HG03558 (cell line): ENCODE measurements around the gene MARK1.
A peak's percentile ranks its signal among the peaks of the same experiment; 100 is the strongest.

ENCODE experiments used
- ATAC-seq: cut with Tn5 transposase; IDR thresholded peaks from one replicate; pipeline ENCODE4 v1.9.1; 2021; ENCODE audit warnings: moderate number of reproducible peaks; ENCODE audit not compliant: unreplicated experiment; ENCODE audit errors: extremely low read depth

MARK1 gene

DNA sequence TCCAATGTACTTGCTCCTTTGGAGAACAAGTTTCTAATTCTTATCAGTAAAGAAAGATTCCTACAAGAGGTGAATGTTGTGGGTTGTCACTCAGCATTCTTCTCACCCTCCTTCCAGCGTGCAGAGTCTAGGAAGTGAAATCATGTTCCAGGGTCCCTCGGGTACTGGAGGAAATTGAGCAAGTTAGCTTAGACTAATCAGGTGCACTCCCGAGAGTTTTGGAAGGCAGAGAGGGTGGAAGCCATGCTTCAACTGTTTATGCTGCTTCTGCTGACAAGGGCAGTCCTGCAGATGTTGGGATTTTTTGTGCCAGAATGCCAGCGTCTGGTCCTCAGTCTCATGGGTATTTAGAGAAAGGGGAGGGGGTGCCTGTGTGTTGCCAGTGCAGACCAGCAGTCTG lies 157.0 kb downstream of the MARK1 start:
- ATAC-seq = no peak

DNA sequence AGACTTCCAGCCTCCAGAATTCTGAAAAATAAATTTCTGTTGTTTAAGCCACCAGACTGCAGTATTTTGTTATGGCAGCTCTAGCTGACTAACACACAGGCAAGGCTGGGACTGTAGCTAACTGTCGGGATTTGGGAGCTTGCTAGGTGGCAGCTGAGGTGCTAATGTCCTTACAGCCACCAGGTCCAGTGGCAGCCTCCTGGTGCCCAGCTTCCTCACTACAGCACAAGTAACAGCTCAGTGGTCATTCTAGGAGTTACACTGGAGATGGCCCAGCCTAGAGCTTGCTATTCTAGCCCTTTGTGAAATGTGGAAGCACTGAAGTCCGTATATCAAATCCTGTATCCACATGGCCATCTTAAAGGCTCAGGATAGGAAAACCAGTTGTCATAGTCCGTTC lies 157.9 kb downstream of the MARK1 start:
- ATAC-seq = no peak

DNA sequence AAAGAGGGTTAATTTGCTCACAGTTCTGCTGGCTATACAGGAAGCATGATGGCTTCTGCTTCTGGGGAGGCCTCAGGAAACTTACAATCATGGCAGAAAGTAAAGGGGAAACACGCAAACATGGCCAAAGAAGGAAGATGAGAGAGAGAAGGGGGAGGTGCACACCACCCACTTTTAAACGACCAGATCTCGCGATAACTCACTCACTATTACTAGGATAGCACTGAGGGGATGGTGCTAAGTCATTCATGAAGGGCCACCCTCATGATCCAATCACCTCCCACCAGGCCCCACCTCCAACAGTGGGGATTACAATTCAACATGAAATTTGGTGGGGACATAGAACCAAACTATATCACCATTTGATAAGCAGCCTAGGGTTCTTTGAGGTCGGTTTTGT lies 159.9 kb downstream of the MARK1 start:
- no peak for ATAC-seq

- no peak for ATAC-seq
Observed at GRCh38 chr1:220689666-220690065, 161.7 kb downstream of the MARK1 start.

DNA sequence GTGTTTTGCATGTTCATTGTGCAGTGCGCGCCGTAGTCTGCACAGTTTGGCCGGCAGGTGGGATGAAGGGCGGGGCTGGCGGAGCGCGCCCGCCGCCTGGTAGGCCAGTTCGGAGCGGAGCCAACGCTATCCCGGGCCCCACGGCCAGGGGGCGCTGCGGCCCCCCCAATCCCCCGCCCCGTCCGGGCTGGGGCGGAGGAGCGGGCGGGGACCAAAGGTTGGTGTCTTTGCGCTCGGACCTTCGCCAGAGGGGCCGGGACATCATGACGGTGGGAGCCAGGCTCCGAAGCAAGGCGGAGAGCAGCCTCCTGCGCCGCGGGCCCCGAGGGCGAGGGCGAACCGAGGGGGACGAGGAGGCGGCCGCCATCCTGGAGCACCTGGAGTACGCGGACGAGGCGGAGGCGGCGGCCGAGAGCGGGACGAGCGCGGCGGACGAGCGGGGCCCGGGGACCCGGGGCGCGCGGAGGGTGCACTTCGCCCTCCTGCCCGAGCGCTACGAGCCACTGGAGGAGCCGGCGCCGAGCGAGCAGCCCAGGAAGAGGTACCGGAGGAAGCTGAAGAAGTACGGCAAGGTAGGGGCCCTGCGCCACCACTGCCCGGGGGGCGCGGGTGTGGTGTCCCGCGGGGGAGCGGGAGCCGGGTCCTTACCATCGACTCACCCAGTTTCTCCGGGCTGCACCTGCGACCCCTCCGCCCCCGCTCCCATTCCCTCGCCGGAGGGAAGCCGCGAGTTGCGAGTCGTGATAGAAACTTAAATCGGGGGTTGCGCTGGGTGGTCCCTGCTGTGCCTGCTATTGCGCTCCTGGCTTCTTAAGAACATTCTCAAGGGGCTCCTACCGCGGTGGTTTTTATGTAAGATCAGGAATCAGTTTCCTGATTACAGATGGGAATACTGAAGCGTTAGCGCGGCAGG lies 162.5 kb downstream of the MARK1 start, which contains the start of gene C1orf115:
TSS of gene C1orf115 (plus strand) at position 224 of the 913 bp plus-strand sequence. CDS start at position 264, 40 bp downstream.
- ATAC-seq = peak; percentile 88

GRCh38 chr1:220691053-220691684 lies 163.2 kb downstream of the MARK1 start:
- no peak for ATAC-seq

DNA sequence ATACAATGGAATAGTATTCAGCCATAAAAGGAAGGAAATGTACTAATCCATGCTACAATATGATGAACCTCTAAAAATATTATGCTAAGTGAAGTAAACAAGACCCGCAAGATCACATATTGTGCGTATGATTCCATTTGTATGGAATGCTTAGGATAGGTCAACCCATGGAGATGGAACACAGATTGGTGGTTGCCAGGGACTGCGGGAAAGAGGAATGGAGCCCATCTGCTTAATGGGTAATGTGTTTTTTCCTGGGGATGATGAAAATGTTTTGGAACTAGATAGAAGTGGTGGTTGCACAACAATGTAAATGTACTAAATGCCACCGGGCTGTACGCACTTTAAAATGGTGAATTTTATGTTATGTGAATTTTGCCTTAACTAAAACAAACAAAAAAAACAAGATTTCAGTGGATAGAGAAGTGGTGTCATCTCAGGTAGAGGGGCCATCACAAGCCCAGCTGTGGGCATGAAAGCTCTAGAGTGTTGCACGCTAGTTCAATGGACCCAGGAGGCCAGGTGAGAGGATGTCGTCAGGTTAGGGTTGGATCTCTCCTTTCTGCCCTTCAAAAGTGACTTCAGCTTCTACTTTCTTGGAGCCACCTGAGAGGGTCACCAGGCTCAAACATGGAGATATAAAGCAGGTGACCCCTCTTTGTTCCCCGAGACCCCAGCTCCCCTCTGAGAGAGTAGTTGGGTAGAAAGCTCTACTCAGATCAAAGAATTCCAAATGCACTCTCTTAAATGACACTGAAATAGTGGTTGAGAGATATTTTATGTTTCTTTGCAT lies 164.7 kb downstream of the MARK1 start:
- ATAC-seq = no peak

GRCh38 chr1:220694866-220695382 lies 167.0 kb downstream of the MARK1 start:
- ATAC-seq = no peak

GRCh38 chr1:220695426-220695825 lies 167.5 kb downstream of the MARK1 start:
- ATAC-seq = no peak

DNA sequence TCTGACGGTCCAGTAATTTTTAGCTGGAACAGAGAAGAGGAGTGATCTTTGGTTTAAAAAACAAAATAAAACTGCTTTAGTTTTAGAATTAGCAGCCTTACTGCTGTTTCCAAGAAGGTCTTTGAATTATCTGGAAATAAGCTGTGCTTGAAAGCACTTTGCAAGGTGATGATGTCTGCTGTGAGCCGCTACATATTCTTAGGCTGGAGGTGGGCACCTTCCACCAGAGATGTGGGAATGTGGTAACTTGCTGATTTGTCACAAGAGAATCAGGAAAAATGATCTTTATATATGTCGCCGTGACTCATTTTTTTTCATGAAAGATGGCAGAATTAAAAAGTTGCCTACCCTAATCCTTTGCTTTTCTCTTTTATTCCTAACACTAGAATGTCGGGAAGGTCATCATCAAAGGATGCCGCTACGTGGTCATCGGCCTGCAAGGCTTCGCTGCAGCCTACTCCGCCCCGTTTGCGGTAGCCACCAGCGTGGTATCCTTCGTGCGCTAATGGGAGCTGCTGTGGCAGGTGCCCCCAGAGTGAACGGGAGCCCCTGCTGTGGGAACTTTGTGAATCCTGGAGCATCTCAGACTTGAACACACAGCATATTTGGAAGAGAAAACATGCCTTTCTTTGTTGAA lies 168.4 kb downstream of the MARK1 start:
- ATAC-seq = no peak

DNA sequence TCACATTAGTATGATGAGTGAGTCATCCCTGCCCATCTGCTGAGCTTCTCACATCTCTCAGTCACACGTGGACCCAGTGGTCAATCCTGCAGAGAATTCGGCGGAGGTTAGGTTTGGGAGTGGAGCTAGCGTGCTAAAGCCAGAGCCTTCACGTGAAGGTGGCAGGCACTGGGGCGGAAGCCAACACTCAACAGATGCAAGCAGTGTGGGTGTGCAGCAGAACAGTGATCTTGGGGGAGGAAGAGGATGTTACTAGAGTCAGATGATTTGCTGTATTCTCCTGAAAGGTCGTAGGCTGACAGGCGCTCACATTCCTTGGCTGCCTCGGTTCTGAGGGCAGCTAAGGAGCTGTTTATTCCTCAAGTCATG lies 168.9 kb downstream of the MARK1 start:
- ATAC-seq = no peak

- ATAC-seq = no peak
Observed at GRCh38 chr1:220697326-220697725, 169.4 kb downstream of the MARK1 start.

GRCh38 chr1:220698607-220699016 lies 170.7 kb downstream of the MARK1 start:
- ATAC-seq = no peak

DNA sequence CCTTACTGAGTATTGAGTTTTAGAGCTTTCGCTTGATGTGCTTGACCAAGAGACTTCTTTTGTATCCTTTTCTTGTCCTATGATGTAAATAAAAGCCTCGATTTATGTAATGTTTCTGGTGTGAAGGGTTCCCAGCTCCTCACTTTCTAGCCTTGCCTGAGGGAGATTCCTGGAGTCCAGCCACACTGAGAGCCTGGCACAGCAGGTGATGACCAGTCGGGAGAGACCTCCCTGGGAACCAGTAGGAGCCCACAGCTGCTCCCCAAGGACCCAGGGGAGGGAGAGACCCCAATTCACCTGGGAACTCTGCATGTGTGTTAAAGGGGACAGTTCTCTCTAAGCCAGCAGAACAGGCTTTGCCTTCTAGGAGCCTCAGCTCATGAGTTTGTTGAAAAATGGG lies 171.1 kb downstream of the MARK1 start:
- ATAC-seq = no peak

- no peak for ATAC-seq
Observed at GRCh38 chr1:220700556-220701179, 172.7 kb downstream of the MARK1 start.

- ATAC-seq = no peak
Observed at GRCh38 chr1:220701974-220702373, 174.0 kb downstream of the MARK1 start.

DNA sequence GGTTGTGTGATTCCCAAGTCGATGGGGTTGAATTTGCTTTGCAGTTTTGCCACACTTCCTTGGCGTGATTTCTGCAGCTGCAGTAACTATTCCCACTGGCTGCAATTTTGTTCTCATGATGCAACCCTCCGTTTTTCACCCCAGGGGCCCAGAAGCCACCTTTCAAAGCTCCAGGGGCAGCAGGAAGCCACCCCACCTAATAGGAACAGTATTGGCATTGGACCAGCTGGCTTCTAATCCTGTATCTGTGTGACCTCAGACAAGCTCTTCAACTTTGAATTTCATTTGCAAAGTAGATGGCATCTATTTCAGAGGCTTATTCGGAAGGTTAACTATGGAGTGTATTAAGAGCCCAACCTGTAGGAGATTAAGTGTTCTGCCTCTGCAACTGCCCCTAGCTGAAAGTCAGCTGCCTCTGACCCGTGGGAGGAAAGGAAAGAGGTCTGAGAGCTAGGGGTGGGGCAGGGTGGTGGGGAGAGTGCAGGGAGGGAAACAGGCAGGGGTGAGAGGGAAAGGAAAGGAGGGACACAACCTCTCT lies 174.9 kb downstream of the MARK1 start:
- no peak for ATAC-seq

- no peak for ATAC-seq
Observed at GRCh38 chr1:220703305-220703704, 175.4 kb downstream of the MARK1 start.

DNA sequence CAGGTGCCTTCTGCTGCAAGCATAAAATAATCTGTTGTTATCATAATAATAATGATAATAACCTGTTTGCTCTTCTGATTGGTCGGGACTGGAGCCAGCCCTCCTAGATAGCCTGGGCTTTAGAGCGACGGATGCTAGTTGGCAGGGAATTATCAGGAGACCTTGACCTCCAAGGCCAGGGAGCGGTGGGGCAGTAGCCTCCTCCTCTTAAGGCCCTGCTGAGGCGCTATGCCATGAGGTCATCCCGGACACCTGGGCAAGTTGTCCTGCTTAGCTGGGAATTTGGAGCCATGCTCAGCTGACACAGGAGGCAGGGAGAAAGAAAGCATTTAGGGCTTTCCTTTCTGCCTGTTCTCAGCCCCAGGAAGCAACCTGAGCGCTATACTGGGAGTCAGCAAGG lies 177.8 kb downstream of the MARK1 start:
- no peak for ATAC-seq
